Measurements from ENCODE around the gene ABCC8.

The ABCC8 gene

GRCh38 chr11:17498475-17498874, 21.8 kb upstream of the ABCC8 start:
- no peak overlapping the region for H3K4me3 ChIP-seq (ENCODE audit: control insufficient read depth, low read depth, low read length)
- TF ChIP-seq CTCF (conservative IDR thresholded peaks at IDR 0.05; ENCODE audit: control insufficient read depth, insufficient read depth, low read depth, low read length) = no peak
- no peak for DNase-seq (ENCODE audit: low read depth)

GRCh38 chr11:17498058-17498457, 21.4 kb upstream of the ABCC8 start:
- no peak overlapping the region for H3K4me3 ChIP-seq (ENCODE audit: control insufficient read depth, low read depth, low read length)
- TF ChIP-seq CTCF (conservative IDR thresholded peaks at IDR 0.05; ENCODE audit: control insufficient read depth, insufficient read depth, low read depth, low read length) = no peak
- DNase-seq (ENCODE audit: low read depth) = no peak

GRCh38 chr11:17496406-17496805, 19.8 kb upstream of the ABCC8 start:
- DNase-seq (ENCODE audit: low read depth) = peak; percentile 12
- no peak for TF ChIP-seq CTCF (conservative IDR thresholded peaks at IDR 0.05; ENCODE audit: control insufficient read depth, insufficient read depth, low read depth, low read length)
- no peak overlapping the region for H3K4me3 ChIP-seq (ENCODE audit: control insufficient read depth, low read depth, low read length)

GRCh38 chr11:17494019-17494418, 17.4 kb upstream of the ABCC8 start:
- no peak for DNase-seq (ENCODE audit: low read depth)
- no peak for TF ChIP-seq CTCF (conservative IDR thresholded peaks at IDR 0.05; ENCODE audit: control insufficient read depth, insufficient read depth, low read depth, low read length)
- H3K4me3 ChIP-seq (ENCODE audit: control insufficient read depth, low read depth, low read length) = no peak overlapping the region

GRCh38 chr11:17490938-17491337, 14.3 kb upstream of the ABCC8 start:
- DNase-seq (ENCODE audit: low read depth) = no peak
- H3K4me3 ChIP-seq (ENCODE audit: control insufficient read depth, low read depth, low read length) = no peak overlapping the region
- no peak for TF ChIP-seq CTCF (conservative IDR thresholded peaks at IDR 0.05; ENCODE audit: control insufficient read depth, insufficient read depth, low read depth, low read length)

GRCh38 chr11:17490232-17490631, 13.6 kb upstream of the ABCC8 start:
- TF ChIP-seq CTCF (conservative IDR thresholded peaks at IDR 0.05; ENCODE audit: control insufficient read depth, insufficient read depth, low read depth, low read length) = no peak
- no peak overlapping the region for H3K4me3 ChIP-seq (ENCODE audit: control insufficient read depth, low read depth, low read length)
- no peak for DNase-seq (ENCODE audit: low read depth)

GRCh38 chr11:17489751-17490150, 13.1 kb upstream of the ABCC8 start:
- TF ChIP-seq CTCF (conservative IDR thresholded peaks at IDR 0.05; ENCODE audit: control insufficient read depth, insufficient read depth, low read depth, low read length) = no peak
- DNase-seq (ENCODE audit: low read depth) = no peak
- H3K4me3 ChIP-seq (ENCODE audit: control insufficient read depth, low read depth, low read length) = no peak overlapping the region

Measured in fibroblast of mammary gland (primary cell).